GM19372 (cell line): ENCODE data around the gene TTC39B.

ENCODE experiments used
- ATAC-seq: cut with Tn5 transposase; IDR thresholded peaks from one replicate; pipeline ENCODE4 v1.9.1; 2021; ENCODE audit warnings: mild to moderate bottlenecking, low read depth, moderate library complexity; ENCODE audit not compliant: unreplicated experiment

The TTC39B gene

GRCh38 chr9:15305470-15305869, 1.5 kb downstream of the TTC39B start:
- no peak for ATAC-seq

GRCh38 chr9:15304632-15305031, 2.4 kb downstream of the TTC39B start:
- no peak for ATAC-seq

- ATAC-seq, result no peak
Observed at GRCh38 chr9:15300218-15300617, 6.8 kb downstream of the TTC39B start.

- peak; percentile 71 for ATAC-seq
Observed at GRCh38 chr9:15299374-15299939, 7.6 kb downstream of the TTC39B start.

- no peak for ATAC-seq
Observed at GRCh38 chr9:15298362-15298761, 8.7 kb downstream of the TTC39B start.

GRCh38 chr9:15295761-15296405, 11.1 kb downstream of the TTC39B start:
- ATAC-seq, result peak; percentile 37

- ATAC-seq, result no peak
Observed at GRCh38 chr9:15294604-15295003, 12.4 kb downstream of the TTC39B start.

GRCh38 chr9:15293804-15294316, 13.2 kb downstream of the TTC39B start:
- ATAC-seq, result no peak

- no peak for ATAC-seq
Observed at GRCh38 chr9:15293084-15293483, 13.9 kb downstream of the TTC39B start.

GRCh38 chr9:15289603-15290002, 17.4 kb downstream of the TTC39B start:
- ATAC-seq, result no peak

- ATAC-seq, result no peak
Observed at GRCh38 chr9:15287309-15287708, 19.7 kb downstream of the TTC39B start.

GRCh38 chr9:15286161-15286821, 20.7 kb downstream of the TTC39B start:
- ATAC-seq, result no peak

GRCh38 chr9:15282567-15283285, 24.3 kb downstream of the TTC39B start:
- no peak for ATAC-seq

GRCh38 chr9:15280647-15281046, 26.4 kb downstream of the TTC39B start:
- no peak for ATAC-seq

GRCh38 chr9:15278839-15279238, 28.2 kb downstream of the TTC39B start:
- ATAC-seq, result no peak

- ATAC-seq, result no peak
Observed at GRCh38 chr9:15278091-15278687, 28.8 kb downstream of the TTC39B start.

GRCh38 chr9:15277400-15278090, 29.5 kb downstream of the TTC39B start:
- ATAC-seq, result no peak

GRCh38 chr9:15276328-15276938, 30.6 kb downstream of the TTC39B start:
- ATAC-seq, result no peak

- no peak for ATAC-seq
Observed at GRCh38 chr9:15274425-15274824, 32.6 kb downstream of the TTC39B start.
